NCI-H748 (cell line): ENCODE results near the gene ACACB.

Experiments used
- DNase-seq: peaks from one replicate; lab custom pipeline; 2025; ENCODE audit not compliant: unreplicated experiment; lab: John Stamatoyannopoulos, UW

ACACB gene

GRCh38 chr12:109247831-109248654, 131.7 kb downstream of the ACACB start:
- no peak for DNase-seq

DNA sequence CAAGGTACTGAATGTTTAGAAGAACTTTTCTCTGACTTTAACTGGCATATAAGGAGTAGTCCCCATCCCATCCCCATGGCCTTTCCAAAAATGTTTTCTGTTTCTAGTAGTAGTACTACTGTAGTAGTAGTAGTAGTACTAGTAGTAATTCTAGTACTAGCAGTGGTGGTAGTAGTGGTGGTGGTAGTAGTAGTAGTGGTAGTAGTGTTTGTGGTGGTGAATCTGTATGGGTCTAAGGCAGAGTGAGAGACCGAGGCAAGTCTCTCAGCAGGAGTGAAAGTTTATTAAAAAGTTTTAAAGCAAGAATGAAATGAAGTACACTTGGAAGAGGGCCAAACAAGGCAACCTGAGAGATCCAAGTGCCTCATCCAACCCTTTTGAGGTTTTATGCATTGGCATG, 134.1 kb downstream of the ACACB start:
- DNase-seq: no peak

- DNase-seq: no peak
Observed at GRCh38 chr12:109252799-109253198, 136.4 kb downstream of the ACACB start.

DNA sequence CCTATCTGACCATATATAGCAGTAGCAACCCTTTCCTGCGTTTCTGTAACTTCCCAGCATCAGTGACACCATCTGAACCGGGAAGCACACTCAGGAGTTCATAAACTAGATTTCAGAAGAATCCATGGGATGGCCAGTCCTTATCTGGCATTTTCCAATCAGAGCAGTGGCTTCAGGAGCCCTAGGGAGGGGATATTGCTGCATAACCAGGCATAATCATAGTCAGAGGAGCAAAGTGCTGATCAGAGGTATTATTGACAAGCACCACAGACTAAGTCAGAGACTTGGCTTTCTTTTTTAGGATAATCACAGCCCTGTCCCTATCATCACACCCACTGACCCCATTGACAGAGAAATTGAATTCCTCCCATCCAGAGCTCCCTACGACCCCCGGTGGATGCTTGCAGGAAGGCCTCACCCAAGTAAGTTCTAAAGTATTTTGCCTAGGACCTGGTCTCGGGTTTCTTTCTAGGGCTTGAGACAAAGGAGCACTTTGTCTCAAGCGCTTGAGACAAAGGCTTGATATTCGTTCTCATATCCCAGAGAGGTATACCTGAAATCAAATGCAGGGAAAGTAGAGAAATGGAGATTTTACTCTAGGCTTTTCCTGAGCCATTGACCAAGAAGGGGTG, 137.6 kb downstream of the ACACB start:
- no peak for DNase-seq

- peak; percentile 11 for DNase-seq
Observed at GRCh38 chr12:109255377-109255776, 139.0 kb downstream of the ACACB start.

- no peak for DNase-seq
Observed at GRCh38 chr12:109256011-109256410, 139.6 kb downstream of the ACACB start.

DNA sequence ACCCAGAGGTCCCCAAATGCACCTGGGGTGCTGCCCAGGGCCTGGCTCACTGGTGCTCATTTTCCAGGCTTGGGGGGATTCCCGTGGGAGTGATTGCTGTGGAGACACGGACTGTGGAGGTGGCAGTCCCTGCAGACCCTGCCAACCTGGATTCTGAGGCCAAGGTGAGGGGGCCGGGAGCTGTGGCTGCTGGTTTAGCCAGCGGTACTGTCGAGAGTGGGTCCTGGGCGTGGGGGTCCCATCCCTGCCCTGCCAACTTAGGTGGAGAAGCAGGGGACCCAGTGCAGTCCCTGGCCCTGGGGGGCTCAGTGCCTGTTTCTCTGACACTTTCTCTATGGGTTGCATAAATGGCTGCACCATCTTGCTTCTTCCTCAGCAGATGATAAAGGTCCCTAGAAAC, 141.8 kb downstream of the ACACB start:
- no peak for DNase-seq

DNA sequence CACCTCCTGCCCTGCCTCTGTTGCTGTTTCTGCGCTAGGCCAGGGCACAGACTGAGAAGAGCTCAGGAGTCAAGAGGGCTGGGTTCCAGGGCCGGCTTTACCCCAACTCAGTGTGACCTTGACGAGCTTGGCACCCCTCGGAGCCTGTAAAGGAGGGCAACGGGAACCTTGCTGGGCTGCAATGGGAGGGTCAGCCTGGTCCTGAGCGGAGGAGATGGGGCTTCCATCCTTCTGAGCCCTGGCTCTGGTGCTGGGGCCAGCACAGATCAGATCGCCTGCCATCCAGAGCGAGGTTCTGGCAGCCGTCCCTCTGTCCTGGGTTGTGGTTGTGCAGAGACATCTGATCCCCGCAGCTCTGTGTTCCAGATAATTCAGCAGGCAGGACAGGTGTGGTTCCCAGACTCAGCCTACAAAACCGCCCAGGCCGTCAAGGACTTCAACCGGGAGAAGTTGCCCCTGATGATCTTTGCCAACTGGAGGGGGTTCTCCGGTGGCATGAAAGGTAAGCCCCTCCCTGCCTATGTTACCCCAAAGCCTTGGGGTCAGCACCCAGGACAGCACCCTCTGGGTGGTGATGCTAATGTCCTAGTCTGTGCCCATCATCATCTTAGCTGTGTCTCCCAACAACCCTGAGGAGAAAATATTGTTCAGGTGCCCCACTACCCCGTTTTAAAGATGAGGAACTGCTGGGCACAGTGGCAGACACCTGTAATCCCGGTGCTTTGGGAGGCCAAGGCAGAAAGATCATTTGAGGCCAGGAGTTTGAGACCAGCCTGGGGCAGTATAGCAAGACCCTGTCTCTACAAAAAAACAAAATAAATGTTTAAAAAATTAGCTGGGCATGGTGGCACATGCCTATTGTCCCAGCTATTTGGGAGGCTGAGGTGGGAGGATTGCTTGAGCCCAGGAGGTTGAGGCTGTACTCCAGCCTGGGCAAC, 142.5 kb downstream of the ACACB start:
- no peak for DNase-seq

DNA sequence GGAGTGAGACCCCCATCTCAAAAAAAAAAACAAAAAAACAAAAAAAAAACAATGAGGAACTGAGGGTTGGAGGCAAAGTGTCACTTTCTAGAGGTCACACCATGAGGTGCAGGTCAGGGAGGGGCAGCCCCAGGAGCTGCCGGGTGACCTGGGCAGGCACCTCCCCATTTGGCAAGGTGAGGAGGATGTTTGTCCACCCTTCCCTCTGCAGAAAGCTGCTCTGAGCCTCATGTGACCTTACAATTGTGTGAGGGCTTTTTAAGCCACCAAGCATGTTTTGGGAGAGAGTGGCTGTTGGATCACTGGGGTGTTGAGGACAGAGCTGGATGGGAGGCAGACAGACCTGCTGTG, 143.1 kb downstream of the ACACB start:
- DNase-seq: no peak

DNA sequence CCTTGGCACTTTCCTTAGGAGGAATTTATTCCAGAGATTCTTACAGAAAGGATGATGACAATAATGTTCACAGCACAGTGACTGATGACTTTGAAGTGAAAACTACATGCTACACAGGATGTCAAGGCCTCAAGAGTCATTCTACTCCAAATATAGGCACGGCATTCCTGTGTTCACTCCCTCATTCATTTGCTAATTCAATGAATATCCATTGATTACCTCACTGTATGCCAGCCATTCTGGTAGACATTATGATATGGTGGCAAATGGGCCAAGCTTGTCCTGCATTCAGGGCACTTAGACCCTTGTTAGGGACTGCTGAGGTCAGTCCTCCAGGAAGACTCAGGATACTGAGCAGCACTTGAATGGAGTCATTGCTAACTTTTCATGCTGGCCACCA, 144.7 kb downstream of the ACACB start:
- DNase-seq: no peak

DNA sequence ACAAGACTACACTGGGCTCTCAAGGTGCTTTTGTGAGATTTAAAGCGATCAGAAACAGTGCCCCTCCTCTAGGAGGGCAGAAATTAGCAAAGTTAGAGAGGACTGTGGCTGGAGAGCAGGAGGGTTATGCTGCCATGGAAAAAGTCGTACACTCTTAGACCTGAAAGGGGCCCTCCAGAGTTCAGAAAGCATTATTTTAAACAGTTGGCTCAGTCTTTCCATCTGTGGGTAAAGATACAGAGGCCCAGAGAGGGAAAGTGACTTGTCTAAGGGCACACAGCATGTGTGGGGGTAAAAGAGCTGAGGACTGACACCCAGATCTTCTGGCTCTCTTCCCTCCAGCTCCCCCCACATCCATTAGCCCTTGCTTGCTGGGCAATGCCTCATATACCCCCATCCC, 145.6 kb downstream of the ACACB start:
- DNase-seq: no peak

GRCh38 chr12:109263439-109263838, 147.1 kb downstream of the ACACB start:
- no peak for DNase-seq

GRCh38 chr12:109264095-109264942, 147.9 kb downstream of the ACACB start:
- peak; percentile 87 for DNase-seq

GRCh38 chr12:109264943-109265650, 148.7 kb downstream of the ACACB start:
- no peak for DNase-seq

DNA sequence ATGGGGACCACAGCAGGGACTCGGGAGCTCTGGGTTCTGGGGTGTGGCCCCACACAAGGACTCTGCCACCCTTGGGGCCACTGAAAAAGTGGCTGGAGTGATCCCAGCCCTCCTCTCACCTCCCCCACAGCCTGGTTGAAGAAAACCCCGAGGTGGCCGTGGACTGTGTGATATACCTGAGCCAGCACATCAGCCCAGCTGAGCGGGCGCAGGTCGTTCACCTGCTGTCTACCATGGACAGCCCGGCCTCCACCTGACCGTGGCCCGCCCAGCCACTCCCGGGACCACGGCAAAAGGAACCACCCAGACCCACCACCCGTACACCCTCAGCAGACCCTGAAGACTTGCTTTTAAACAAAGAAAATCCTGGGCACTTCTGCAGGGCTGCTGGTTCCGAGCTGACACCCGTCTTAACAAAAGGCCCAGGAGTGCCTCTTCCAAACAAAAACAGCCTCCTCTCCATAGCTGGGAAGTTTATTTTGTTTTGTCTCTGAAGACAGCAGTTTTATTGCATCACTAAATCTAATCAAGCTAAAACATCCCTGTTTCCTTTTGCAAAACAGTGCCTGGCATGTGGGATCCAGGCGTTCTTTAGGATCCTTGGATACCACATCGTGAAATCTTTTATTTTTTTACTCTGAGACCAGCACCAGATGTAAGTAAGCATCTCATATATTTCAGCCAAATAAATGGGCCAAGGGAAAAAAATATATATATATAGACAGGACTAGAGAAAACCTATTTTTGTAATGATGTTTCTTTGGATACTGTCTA, 149.9 kb downstream of the ACACB start:
- no peak for DNase-seq

- no peak for DNase-seq
Observed at GRCh38 chr12:109267361-109267760, 151.0 kb downstream of the ACACB start.

DNA sequence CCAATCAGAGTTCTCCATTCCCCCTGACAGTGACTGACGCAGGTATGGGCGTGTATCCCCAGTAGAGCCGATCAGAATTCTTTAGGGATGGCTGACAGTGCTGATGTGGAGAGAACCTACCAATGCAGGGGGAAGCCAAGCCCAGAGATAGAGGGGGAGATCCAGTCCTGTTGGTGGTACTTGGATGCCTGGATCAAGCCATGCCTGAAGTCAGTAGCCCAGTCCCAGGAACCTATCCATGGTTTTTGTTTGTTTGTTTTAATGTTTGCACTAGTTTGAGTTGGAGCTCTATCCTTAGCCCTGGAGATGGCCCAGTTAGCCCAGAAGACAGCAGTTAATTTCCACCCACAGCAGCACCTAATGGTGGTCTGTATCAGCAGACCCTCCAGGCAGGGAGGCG, 152.5 kb downstream of the ACACB start:
- DNase-seq: no peak

DNA sequence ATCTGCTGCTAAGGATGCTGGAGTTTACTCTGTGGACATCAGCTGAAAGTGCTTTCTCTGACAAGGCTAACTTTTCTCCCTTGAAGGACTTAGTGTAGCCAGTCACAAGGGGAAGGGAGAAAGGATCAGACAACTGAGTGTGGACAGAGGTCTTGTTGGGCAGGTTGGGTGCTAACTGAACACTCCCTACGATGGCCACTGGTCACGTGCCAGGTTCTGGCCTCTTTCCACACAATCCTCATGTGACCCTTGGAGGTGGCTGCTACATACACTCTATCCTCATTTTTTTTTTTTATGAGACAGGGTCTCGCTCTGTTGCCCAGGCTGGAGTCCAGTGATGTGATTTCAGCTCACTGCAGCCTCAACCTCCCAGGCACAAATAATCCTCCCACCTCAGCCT, 153.0 kb downstream of the ACACB start:
- no peak for DNase-seq

GRCh38 chr12:109270494-109270893, 154.1 kb downstream of the ACACB start:
- no peak for DNase-seq
